WTC11 (cell line): ENCODE data around the gene UBASH3B.

Source experiments
- FOXK1 ChIP-seq: sonication (generic); formaldehyde crosslinking; IDR thresholded peaks from 2 replicates; pipeline ENCODE4 v1.8.0; 2022; ENCODE audit warnings: mild to moderate bottlenecking, moderate library complexity, missing genetic modification reagents
- NR2C2 ChIP-seq: sonication (generic); formaldehyde crosslinking; IDR thresholded peaks from 2 replicates; pipeline ENCODE4 v1.8.0; 2022; ENCODE audit warnings: mild to moderate bottlenecking, missing genetic modification reagents
- RELA ChIP-seq: sonication (generic); formaldehyde crosslinking; IDR thresholded peaks from 2 replicates; pipeline ENCODE4 v1.8.1; 2022; ENCODE audit warnings: missing genetic modification reagents, mild to moderate bottlenecking, borderline replicate concordance
- ZMAT4 ChIP-seq: fragments of 250-450 bp; sonication (Bioruptor Pico); IDR thresholded peaks from 2 replicates; pipeline ENCODE4 v1.9.0; 2021; ENCODE audit warnings: mild to moderate bottlenecking
- ZNF138 ChIP-seq: sonication (generic); formaldehyde crosslinking; conservative IDR thresholded peaks from 2 replicates; pipeline ENCODE4 v1.8.1; 2022; ENCODE audit warnings: mild to moderate bottlenecking, moderate library complexity, missing genetic modification reagents
- TF ChIP-seq, protein P1 (sequence below): fragments of 200-600 bp; IDR thresholded peaks from 2 replicates; pipeline ENCODE4 v1.8.0; 2022; ENCODE audit warnings: antibody characterized with exemption
- TF ChIP-seq, protein P2 (sequence below): sonication (generic); formaldehyde crosslinking; IDR thresholded peaks from 2 replicates; pipeline ENCODE4 v1.8.1; 2023; ENCODE audit warnings: mild to moderate bottlenecking, moderate library complexity, missing genetic modification reagents

GRCh38 chr11:122717264-122717867 is 61.8 kb downstream of the UBASH3B start:
- TF ChIP-seq, protein P1, sequence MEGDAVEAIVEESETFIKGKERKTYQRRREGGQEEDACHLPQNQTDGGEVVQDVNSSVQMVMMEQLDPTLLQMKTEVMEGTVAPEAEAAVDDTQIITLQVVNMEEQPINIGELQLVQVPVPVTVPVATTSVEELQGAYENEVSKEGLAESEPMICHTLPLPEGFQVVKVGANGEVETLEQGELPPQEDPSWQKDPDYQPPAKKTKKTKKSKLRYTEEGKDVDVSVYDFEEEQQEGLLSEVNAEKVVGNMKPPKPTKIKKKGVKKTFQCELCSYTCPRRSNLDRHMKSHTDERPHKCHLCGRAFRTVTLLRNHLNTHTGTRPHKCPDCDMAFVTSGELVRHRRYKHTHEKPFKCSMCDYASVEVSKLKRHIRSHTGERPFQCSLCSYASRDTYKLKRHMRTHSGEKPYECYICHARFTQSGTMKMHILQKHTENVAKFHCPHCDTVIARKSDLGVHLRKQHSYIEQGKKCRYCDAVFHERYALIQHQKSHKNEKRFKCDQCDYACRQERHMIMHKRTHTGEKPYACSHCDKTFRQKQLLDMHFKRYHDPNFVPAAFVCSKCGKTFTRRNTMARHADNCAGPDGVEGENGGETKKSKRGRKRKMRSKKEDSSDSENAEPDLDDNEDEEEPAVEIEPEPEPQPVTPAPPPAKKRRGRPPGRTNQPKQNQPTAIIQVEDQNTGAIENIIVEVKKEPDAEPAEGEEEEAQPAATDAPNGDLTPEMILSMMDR: no peak
- TF ChIP-seq RELA (CRISPR knock-in tag): no peak
- TF ChIP-seq, protein P2, sequence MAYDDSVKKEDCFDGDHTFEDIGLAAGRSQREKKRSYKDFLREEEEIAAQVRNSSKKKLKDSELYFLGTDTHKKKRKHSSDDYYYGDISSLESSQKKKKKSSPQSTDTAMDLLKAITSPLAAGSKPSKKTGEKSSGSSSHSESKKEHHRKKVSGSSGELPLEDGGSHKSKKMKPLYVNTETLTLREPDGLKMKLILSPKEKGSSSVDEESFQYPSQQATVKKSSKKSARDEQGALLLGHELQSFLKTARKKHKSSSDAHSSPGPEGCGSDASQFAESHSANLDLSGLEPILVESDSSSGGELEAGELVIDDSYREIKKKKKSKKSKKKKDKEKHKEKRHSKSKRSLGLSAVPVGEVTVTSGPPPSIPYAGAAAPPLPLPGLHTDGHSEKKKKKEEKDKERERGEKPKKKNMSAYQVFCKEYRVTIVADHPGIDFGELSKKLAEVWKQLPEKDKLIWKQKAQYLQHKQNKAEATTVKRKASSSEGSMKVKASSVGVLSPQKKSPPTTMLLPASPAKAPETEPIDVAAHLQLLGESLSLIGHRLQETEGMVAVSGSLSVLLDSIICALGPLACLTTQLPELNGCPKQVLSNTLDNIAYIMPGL (CRISPR knock-in tag): no peak
- no peak for TF ChIP-seq ZNF138 (CRISPR knock-in tag)
- TF ChIP-seq FOXK1 (CRISPR knock-in tag): no peak
- TF ChIP-seq NR2C2 (CRISPR knock-in tag): no peak
- TF ChIP-seq ZMAT4: no peak
